IPS DF 19.7 (cell line): ENCODE results near the gene CD68.
A peak's percentile ranks its signal among the peaks of the same experiment; 100 is the strongest.

Experiments used
- DNase-seq: peaks from one replicate; pipeline ENCODE4 v3.0.0-alpha.2; 2013; ENCODE audit warnings: low read depth, low spot score

The CD68 gene

GRCh38 chr17:7559320-7560171, 19.9 kb upstream of the CD68 start:
- DNase-seq = no peak

GRCh38 chr17:7560172-7561027, 19.0 kb upstream of the CD68 start:
- DNase-seq = peak; percentile 65

- no peak for DNase-seq
These were observed 18.3 kb upstream of the CD68 start for GRCh38 chr17:7561028-7561575.

GRCh38 chr17:7561589-7562207, 17.7 kb upstream of the CD68 start, which contains the start of gene SENP3:
SENP3 (plus strand) TSS chr17:7561919; CDS start chr17:7563077, 1,158 bp downstream.
- no peak for DNase-seq

GRCh38 chr17:7562208-7562605, 17.2 kb upstream of the CD68 start:
- DNase-seq = no peak

GRCh38 chr17:7563115-7563869, 16.1 kb upstream of the CD68 start:
- no peak for DNase-seq

- DNase-seq = no peak
These were observed 9.9 kb upstream of the CD68 start for GRCh38 chr17:7569571-7569970.

GRCh38 chr17:7570351-7570750, 9.1 kb upstream of the CD68 start:
- no peak for DNase-seq

- DNase-seq = no peak
These were observed 7.2 kb upstream of the CD68 start for GRCh38 chr17:7572338-7572587.

- DNase-seq = no peak
These were observed 6.7 kb upstream of the CD68 start for GRCh38 chr17:7572588-7573323.

- DNase-seq = no peak
These were observed 5.9 kb upstream of the CD68 start for GRCh38 chr17:7573324-7574080.

GRCh38 chr17:7574176-7574953, 5.1 kb upstream of the CD68 start:
- no peak for DNase-seq

- DNase-seq = no peak
These were observed 4.0 kb upstream of the CD68 start for GRCh38 chr17:7575481-7575883.

GRCh38 chr17:7575959-7576358, 3.5 kb upstream of the CD68 start:
- no peak for DNase-seq

GRCh38 chr17:7576432-7576937, 3.0 kb upstream of the CD68 start:
- no peak for DNase-seq

GRCh38 chr17:7577327-7578199, 1.9 kb upstream of the CD68 start:
- no peak for DNase-seq

- no peak for DNase-seq
These were observed 581 bp downstream of the CD68 start for GRCh38 chr17:7579834-7580603.
